K562 (cell line): Measurements from ENCODE around the gene ANGEL2. TPM values are rescaled to one million over a fixed set of nuclear protein-coding genes. Genes with fewer than 3 reads are reported as not detected.

Experiments
- ARID4B ChIP-seq: sonication (generic); formaldehyde crosslinking; IDR thresholded peaks from 2 replicates; pipeline ENCODE4 v1.8.0; 2022; ENCODE audit warnings: mild to moderate bottlenecking, missing genetic modification reagents
- ATF1 ChIP-seq, 2 experiments: fragments of 450-650 bp in 1 of 2; IDR thresholded peaks; 2 replicates each; pipeline ENCODE4 v1.6.1; 2016; ENCODE audit warnings: missing compliant biosample characterization in 1 of 2, missing genetic modification characterization in 1 of 2
- BCLAF1 ChIP-seq, 2 experiments: fragments of 450-650 bp in 1 of 2; IDR thresholded peaks; 2 replicates each; pipeline ENCODE4 v1.6.1; 2011 to 2017; ENCODE audit warnings: low read depth in 2 of 2, antibody characterized with exemption in 1 of 2, borderline replicate concordance in 1 of 2, low read length in 1 of 2, mild to moderate bottlenecking in 1 of 2, mixed read lengths in 1 of 2; ENCODE audit not compliant: control insufficient read depth in 1 of 2
- IFI16 ChIP-seq: fragments of 250-450 bp; sonication (Bioruptor Pico); IDR thresholded peaks from 2 replicates; pipeline ENCODE4 v2.1.2; 2022; ENCODE audit warnings: mild to moderate bottlenecking, inconsistent platforms
- MNT ChIP-seq, 2 experiments: fragments of 450-650 bp; conservative IDR thresholded peaks; 2 replicates each; pipeline ENCODE4 v1.6.1; 2017; ENCODE audit warnings: mild to moderate bottlenecking in 2 of 2, moderate library complexity in 2 of 2
- NBN ChIP-seq: fragments of 450-650 bp; IDR thresholded peaks from 2 replicates; pipeline ENCODE4 v1.6.1; 2016; ENCODE audit warnings: low read depth, mild to moderate bottlenecking
- NCOA2 ChIP-seq, 2 experiments: fragments of 450-650 bp; IDR thresholded peaks; 2 replicates each; pipeline ENCODE4 v1.6.1; 2018; ENCODE audit warnings: mild to moderate bottlenecking in 2 of 2, moderate library complexity in 1 of 2; ENCODE audit not compliant: partially characterized antibody in 2 of 2
- SP2 ChIP-seq: IDR thresholded peaks from 2 replicates; pipeline ENCODE4 v1.6.1; 2011; ENCODE audit warnings: mild to moderate bottlenecking, low read depth, low read length, moderate library complexity; ENCODE audit not compliant: poor library complexity, severe bottlenecking; ENCODE audit errors: extremely low read depth
- THAP7 ChIP-seq: fragments of 250-450 bp; sonication (Bioruptor Pico); IDR thresholded peaks from 2 replicates; pipeline ENCODE4 v1.5.0; 2021
- ZBTB8A ChIP-seq: fragments of 450-650 bp; IDR thresholded peaks from 2 replicates; pipeline ENCODE4 v1.6.1; 2018; ENCODE audit warnings: mild to moderate bottlenecking, moderate library complexity; ENCODE audit not compliant: partially characterized antibody
- ZFP91 ChIP-seq: sonication (generic); formaldehyde crosslinking; IDR thresholded peaks from 2 replicates; pipeline ENCODE4 v1.8.0; 2022; ENCODE audit warnings: mild to moderate bottlenecking, missing genetic modification reagents
- ZNF224 ChIP-seq: sonication (generic); formaldehyde crosslinking; IDR thresholded peaks from 2 replicates; pipeline ENCODE4 v1.8.0; 2022; ENCODE audit warnings: mild to moderate bottlenecking, missing genetic modification reagents
- ZNF668 ChIP-seq: fragments of 250-450 bp; sonication (Bioruptor Pico); IDR thresholded peaks from 2 replicates; pipeline ENCODE4 v1.8.0; 2022; ENCODE audit warnings: mild to moderate bottlenecking, inconsistent platforms
- polyA plus RNA-seq, 8 experiments: library from polyadenylated mRNA; depleted of rRNA in 4 of 8; stranded (reverse) in 5 of 8; unstranded in 3 of 8; fragments of >200 nt; fragmentation: Nextera tagmentation in 2 of 8; fragmentation: Illumina TruSeq in 1 of 8; extraction: Ambion mirVana in 2 of 8; extraction: Trizol in 1 of 8; gene quantifications; 2 replicates each; pipeline versions ENCODE4 v1.2.1 to v1.2.3, GENCODE V29; 2011 to 2014; ENCODE audit warnings: inconsistent platforms in 1 of 8, missing spikeins in 1 of 8
- total RNA-seq, 7 experiments: library from RNA; depleted of rRNA in 6 of 7; stranded (reverse); fragments of >200 nt in 6 of 7; fragmentation: Illumina TruSeq in 2 of 7; extraction: Trizol in 2 of 7; gene quantifications; 2 replicates each; pipeline versions ENCODE4 v1.2.1 to v1.2.3, GENCODE V29; 2011 to 2021; ENCODE audit warnings: low replicate concordance in 1 of 7

The ANGEL2 gene
- total and polyA plus RNA-seq, 9 of the 15 experiments (the other 6 are each of a cell fraction or from before 2014, with no cell fraction given): 6.8 to 34.6 (median 26.2) TPM

GRCh38 chr1:213054733-213055591, 39.3 kb upstream of the ANGEL2 start (continued):
- TF ChIP-seq BCLAF1 (IDR thresholded peaks at IDR 0.05; ENCODE audit: borderline replicate concordance in 1 of 2, control insufficient read depth in 1 of 2, low read depth in 2 of 2, low read length in 1 of 2) (0 out of 4 replicates have a peak, but pooled peaks of 1 of the 2 experiments have one; percentile 15), THAP7 (CRISPR knock-in tag) (no peak), ATF1 (CRISPR knock-in tag; IDR thresholded peaks at IDR 0.05) (no peak), ATF1 (tag; IDR thresholded peaks at IDR 0.05) (peak; percentile 23; the same call in 1 of the 2 replicates), ZNF224 (CRISPR knock-in tag) (no peak), NBN (peak; percentile 81), ZNF668 (peak; percentile 6; the same call in 1 of the 2 replicates), ARID4B (CRISPR knock-in tag) (no peak), MNT (conservative IDR thresholded peaks at IDR 0.05) (peak; percentile 49 to 67), SP2 (no peak), ZFP91 (no peak), NCOA2 (IDR thresholded peaks at IDR 0.05; ENCODE audit: partially characterized antibody in 2 of 2) (peak in 1 of 2 experiments; percentile 25), IFI16 (CRISPR knock-in tag) (no peak), ZBTB8A (no peak)
